Mesendoderm (in vitro differentiated cells): ENCODE data around the gene ZFHX3.

Source experiments
- DNase-seq: peaks from one replicate; pipeline ENCODE4 v3.0.0; 2013
- H2AK5ac ChIP-seq: 2 replicates; pipeline ENCODE4 v1.6.1; 2013; ENCODE audit warnings: low read length, inconsistent platforms
- H2BK120ac ChIP-seq: 2 replicates; pipeline ENCODE4 v1.6.1; 2013; ENCODE audit warnings: low read depth, mild to moderate bottlenecking, low read length, moderate library complexity, mixed read lengths
- H2BK15ac ChIP-seq: replicated peaks from 2 replicates; pipeline ENCODE4 v1.6.1; 2013; ENCODE audit warnings: low read depth, mild to moderate bottlenecking, moderate library complexity
- H2BK5ac ChIP-seq: 2 replicates; pipeline ENCODE4 v1.6.1; 2013; ENCODE audit warnings: low read length, inconsistent platforms
- H3K18ac ChIP-seq: 2 replicates; pipeline ENCODE4 v1.6.1; 2013; ENCODE audit warnings: mild to moderate bottlenecking, low read length, mixed read lengths
- H3K23ac ChIP-seq: one replicate; pipeline ENCODE4 v1.6.1; 2013; ENCODE audit warnings: low read length
- H3K27ac ChIP-seq: 2 replicates; pipeline ENCODE4 v1.5.1; 2013; ENCODE audit warnings: low read depth, mild to moderate bottlenecking, inconsistent platforms, low read length, moderate library complexity
- H3K27me3 ChIP-seq: 2 replicates; pipeline ENCODE4 v1.6.1; 2013; ENCODE audit warnings: low read length, control low read depth, mild to moderate bottlenecking, inconsistent platforms; ENCODE audit not compliant: insufficient read depth, poor library complexity
- H3K36me3 ChIP-seq: 2 replicates; pipeline ENCODE4 v1.6.1; 2013; ENCODE audit warnings: low read length, inconsistent platforms; ENCODE audit not compliant: control insufficient read depth, insufficient read depth
- H3K4ac ChIP-seq: one replicate; pipeline ENCODE4 v1.6.1; 2013; ENCODE audit warnings: low read depth, mild to moderate bottlenecking, low read length, moderate library complexity
- H3K4me1 ChIP-seq: 2 replicates; pipeline ENCODE4 v1.6.1; 2013; ENCODE audit warnings: low read depth, low read length, inconsistent platforms; ENCODE audit not compliant: control insufficient read depth
- H3K4me2 ChIP-seq: 2 replicates; pipeline ENCODE4 v1.6.1; 2013; ENCODE audit warnings: low read length
- H3K4me3 ChIP-seq: 2 replicates; pipeline ENCODE4 v1.5.1; 2013; ENCODE audit warnings: mild to moderate bottlenecking, low read length
- H3K56ac ChIP-seq: one replicate; pipeline ENCODE4 v1.6.1; 2013; ENCODE audit warnings: low read length
- H3K79me1 ChIP-seq: 2 replicates; pipeline ENCODE4 v1.6.1; 2013; ENCODE audit warnings: low read length, inconsistent platforms
- H3K79me2 ChIP-seq: 2 replicates; pipeline ENCODE4 v1.6.1; 2013; ENCODE audit warnings: mild to moderate bottlenecking, low read length; ENCODE audit not compliant: control insufficient read depth, insufficient read depth
- H3K9ac ChIP-seq: 2 replicates; pipeline ENCODE4 v1.6.1; 2013; ENCODE audit warnings: low read length, inconsistent platforms
- H4K5ac ChIP-seq: one replicate; pipeline ENCODE4 v1.6.1; 2013; ENCODE audit warnings: low read length
- H4K8ac ChIP-seq: one replicate; pipeline ENCODE4 v1.6.1; 2013; ENCODE audit warnings: low read depth, mild to moderate bottlenecking, control low read depth, low read length, moderate library complexity
- WGBS: extraction: QIAGEN DNeasy Blood & Tissue Kit; methylation state at CpG from one replicate; pipeline ENCODE4 v1.1.7; 2013; ENCODE audit warnings: low lambda C conversion rate, missing lambda C conversion rate; ENCODE audit not compliant: insufficient coverage; ENCODE audit errors: extremely low coverage; 5-methylcytosine and 5-hydroxymethylcytosine counted together

The ZFHX3 gene

DNA sequence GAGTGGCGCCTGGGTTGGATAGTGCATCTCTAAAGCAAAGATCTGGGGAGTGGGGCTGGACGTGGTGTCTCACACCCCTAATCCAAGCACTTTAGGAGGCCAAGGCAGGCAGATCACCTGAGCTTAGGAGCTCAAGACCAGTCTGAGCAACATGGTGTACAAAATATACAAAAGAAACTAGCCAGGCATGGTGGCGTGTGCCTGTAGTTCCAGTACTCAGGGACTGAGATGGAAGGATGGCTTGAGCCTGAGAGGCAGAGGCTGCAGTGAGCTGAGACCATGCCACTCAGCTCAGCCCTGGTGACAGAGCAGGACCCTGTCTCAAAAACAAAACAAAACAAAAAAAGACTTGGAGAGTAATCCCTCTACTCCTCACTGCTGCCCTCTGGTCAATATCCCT, 96.0 kb downstream of the ZFHX3 start:
- Histone ChIP-seq H3K56ac (no peak overlapping the region), H3K36me3 (no peaks in the 10 kb centered on the region)

DNA sequence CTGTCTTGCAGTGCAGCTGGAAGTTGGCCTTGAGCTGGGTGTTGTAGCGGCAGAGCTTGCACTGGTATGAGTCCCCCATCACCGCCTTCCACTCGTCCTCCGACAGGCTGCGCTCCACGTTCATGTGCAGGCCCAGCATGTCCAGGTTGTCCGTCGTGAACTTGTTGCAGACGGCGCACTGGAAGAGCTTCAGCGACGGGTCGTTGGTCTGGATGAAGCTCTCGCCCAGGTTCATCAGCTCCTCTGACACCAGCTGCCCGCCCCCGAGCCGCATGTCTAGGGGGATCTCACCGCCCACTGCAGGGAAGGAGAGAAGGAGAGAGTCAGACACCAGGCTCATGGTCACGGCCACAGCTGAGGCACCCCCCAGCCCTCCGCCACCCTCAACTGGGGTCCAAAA, 97.3 kb downstream of the ZFHX3 start:
- Histone ChIP-seq H3K18ac (no peak overlapping the region), H4K5ac (no peak overlapping the region), H3K79me2 (no peaks in the 10 kb centered on the region), H3K23ac (no peak overlapping the region), H3K36me3 (no peaks in the 10 kb centered on the region), H2BK120ac (no peak overlapping the region), H2BK15ac (no peak overlapping the region), H3K4me1 (no peaks in the 10 kb centered on the region), H3K56ac (no peak overlapping the region), H3K4me2 (no peak overlapping the region), H3K27ac (no peak overlapping the region), H3K27me3 (no peaks in the 10 kb centered on the region), H4K8ac (no peak overlapping the region), H3K9ac (no peak overlapping the region), H2BK5ac (no peak overlapping the region), H2AK5ac (no peak overlapping the region), H3K4ac (no peak overlapping the region), H3K79me1 (no peaks in the 10 kb centered on the region), H3K4me3 (no peak overlapping the region)
- no peak for DNase-seq
- no CpG with 5 or more reads among the region's 20 CpGs for WGBS

More for the DNA sequence above, 96.0 kb downstream of the ZFHX3 start:
- Histone ChIP-seq H3K79me1 (no peaks in the 10 kb centered on the region), H2BK15ac (no peak overlapping the region), H3K4me2 (no peak overlapping the region), H3K79me2 (no peaks in the 10 kb centered on the region), H3K18ac (no peak overlapping the region), H3K4ac (no peak overlapping the region), H2AK5ac (no peak overlapping the region), H3K9ac (no peak overlapping the region), H2BK120ac (no peak overlapping the region), H3K4me3 (no peak overlapping the region), H4K5ac (no peak overlapping the region), H3K23ac (no peak overlapping the region), H3K27ac (no peak overlapping the region), H3K4me1 (no peaks in the 10 kb centered on the region), H4K8ac (no peak overlapping the region), H3K27me3 (no peaks in the 10 kb centered on the region), H2BK5ac (no peak overlapping the region)
- WGBS, result no CpG with 5 or more reads among the region's 3 CpGs
- DNase-seq, result no peak

DNA sequence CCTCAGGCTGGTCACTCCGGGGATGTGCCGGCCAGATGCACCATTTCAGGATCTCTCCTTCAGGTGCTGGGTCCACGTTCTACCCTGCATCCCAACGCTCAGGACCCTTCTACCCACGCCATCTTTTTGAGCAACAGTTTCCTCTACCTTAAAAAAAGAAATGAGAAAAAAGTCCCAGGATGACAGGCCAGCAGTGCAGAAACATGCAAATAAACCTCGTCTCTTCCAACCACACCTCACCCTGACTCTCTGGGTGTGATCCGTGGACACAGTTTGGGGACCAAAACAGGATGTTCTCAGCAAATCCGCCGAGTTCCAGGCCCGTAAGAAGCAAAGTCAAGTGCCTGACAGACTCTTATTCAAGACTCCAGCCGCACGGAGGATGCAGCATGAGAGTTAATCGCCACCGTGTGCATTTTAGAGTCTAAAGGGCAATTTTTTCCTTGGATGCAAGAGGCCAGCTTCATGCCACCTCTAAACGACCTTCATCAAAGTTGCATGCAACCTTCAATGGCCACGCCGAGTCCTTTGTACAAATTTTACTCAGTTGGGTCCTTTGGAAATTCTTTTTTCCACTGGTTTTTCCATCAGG, 99.6 kb downstream of the ZFHX3 start:
- no peak overlapping the region for H4K5ac ChIP-seq
- no peaks in the 10 kb centered on the region for H3K27me3 ChIP-seq
- DNase-seq, result no peak
- no peak overlapping the region for H3K27ac ChIP-seq
- no peak overlapping the region for H3K23ac ChIP-seq
- no peak overlapping the region for H4K8ac ChIP-seq
- no peak overlapping the region for H3K4me2 ChIP-seq
- H2BK120ac ChIP-seq, result no peak overlapping the region
- no peak overlapping the region for H3K4me3 ChIP-seq
- no peak overlapping the region for H3K9ac ChIP-seq
- no peak overlapping the region for H2BK15ac ChIP-seq
- H3K4me1 ChIP-seq, result no peaks in the 10 kb centered on the region
- H2AK5ac ChIP-seq, result no peak overlapping the region
- H3K18ac ChIP-seq, result no peak overlapping the region
- H3K79me1 ChIP-seq, result no peaks in the 10 kb centered on the region
- H2BK5ac ChIP-seq, result no peak overlapping the region
- H3K4ac ChIP-seq, result no peak overlapping the region
- no peak overlapping the region for H3K56ac ChIP-seq
- no peaks in the 10 kb centered on the region for H3K36me3 ChIP-seq
- no CpG with 5 or more reads among the region's 17 CpGs for WGBS
- no peaks in the 10 kb centered on the region for H3K79me2 ChIP-seq

DNA sequence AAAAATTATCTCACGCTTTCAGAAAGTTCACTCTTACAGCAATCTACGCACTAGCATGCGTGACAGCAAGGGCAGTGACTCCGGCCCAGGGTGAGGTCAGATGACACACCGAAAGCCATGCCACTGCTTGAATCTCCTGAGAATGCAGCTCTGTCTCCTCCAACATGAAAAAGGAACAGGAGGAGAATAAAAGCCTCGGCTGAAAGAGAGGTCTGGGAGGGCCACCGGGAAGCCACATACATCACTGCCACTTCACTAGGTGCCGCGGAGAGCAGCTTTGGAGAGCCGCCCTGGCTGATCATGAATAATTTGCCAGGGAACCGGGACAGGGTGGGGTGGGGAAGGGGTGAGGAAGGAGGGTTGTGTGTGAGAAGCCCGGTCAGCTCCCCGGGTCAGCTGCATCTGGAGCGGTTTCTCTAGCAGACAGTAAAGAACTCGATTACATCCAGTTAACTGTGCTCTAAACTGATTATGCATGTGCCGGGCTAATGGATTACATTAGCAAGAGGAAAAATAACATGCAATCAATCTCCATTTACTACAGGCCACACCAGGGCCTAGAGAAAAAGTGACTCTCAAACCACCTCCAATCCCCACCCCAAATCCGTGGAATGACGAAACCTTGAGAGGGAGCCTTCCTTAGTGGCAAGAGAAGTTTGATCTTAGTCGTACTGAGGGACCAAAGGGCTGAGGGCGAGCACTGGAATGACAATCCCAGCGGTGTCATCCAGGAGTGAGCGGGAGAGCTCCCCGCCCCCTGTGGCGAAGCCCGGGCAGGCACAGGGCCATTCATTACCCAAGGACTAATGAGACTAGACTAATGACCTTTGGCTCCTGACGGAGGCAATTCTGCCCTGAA, 100.3 kb downstream of the ZFHX3 start:
- no CpG with 5 or more reads among the region's 26 CpGs for WGBS
- no peaks in the 10 kb centered on the region for H3K36me3 ChIP-seq

DNA sequence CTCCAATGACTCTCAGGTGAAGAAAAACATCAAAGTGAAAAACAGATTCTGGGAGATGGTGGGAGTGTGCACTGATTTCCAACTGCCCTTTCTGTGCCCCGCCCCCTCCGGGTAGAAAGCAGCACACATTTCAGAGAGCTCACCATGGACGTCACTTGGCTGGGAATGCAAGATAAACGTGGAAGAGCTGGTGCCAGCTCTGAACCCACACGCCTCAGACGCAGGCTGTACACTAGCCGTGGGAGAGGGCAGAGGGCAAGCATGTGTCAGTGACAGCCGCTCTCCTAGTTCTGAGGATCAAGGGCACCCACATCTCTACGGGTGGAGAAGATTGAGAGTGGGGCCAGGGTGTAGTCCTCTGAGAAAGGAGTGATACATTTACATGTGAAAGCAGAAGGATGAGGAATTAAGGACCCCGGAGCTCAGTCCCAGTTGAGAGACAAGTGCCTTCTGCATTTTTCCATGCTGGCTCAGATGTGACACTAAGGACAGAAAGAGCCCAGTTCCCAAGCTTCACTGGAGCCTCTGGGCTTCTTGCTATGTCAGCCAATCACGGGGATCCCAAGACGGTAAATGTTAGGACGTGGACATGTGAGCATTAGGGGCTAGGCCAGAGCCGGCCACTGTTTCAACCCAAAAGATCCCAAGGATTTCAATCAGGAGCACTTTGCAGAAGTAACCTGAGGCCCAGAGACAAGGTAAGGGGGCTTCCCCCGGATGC, 101.3 kb downstream of the ZFHX3 start:
- DNase-seq, result no peak
- H2BK5ac ChIP-seq, result no peak overlapping the region
- H3K27ac ChIP-seq, result no peak overlapping the region
- H3K4me3 ChIP-seq, result no peak overlapping the region
- no peak overlapping the region for H2BK120ac ChIP-seq
- no peak overlapping the region for H3K9ac ChIP-seq
- no peak overlapping the region for H4K5ac ChIP-seq
- H2AK5ac ChIP-seq, result no peak overlapping the region
- no peak overlapping the region for H3K23ac ChIP-seq
- WGBS, result no CpG with 5 or more reads among the region's 15 CpGs
- no peak overlapping the region for H4K8ac ChIP-seq
- H3K27me3 ChIP-seq, result no peaks in the 10 kb centered on the region
- H3K79me1 ChIP-seq, result no peaks in the 10 kb centered on the region
- H3K4ac ChIP-seq, result no peak overlapping the region
- H3K56ac ChIP-seq, result no peak overlapping the region
- H3K4me1 ChIP-seq, result no peaks in the 10 kb centered on the region
- H3K4me2 ChIP-seq, result no peak overlapping the region
- no peaks in the 10 kb centered on the region for H3K79me2 ChIP-seq
- no peaks in the 10 kb centered on the region for H3K36me3 ChIP-seq
- H3K18ac ChIP-seq, result no peak overlapping the region
- no peak overlapping the region for H2BK15ac ChIP-seq

More for the DNA sequence above, 100.3 kb downstream of the ZFHX3 start:
- Histone ChIP-seq H2BK120ac (no peak overlapping the region), H3K56ac (no peak overlapping the region), H3K9ac (no peak overlapping the region), H3K23ac (no peak overlapping the region), H2AK5ac (no peak overlapping the region), H3K4me3 (no peak overlapping the region), H3K4me2 (no peak overlapping the region), H2BK15ac (no peak overlapping the region), H3K27me3 (no peaks in the 10 kb centered on the region), H3K79me1 (no peaks in the 10 kb centered on the region), H3K18ac (no peak overlapping the region), H2BK5ac (no peak overlapping the region), H3K4me1 (no peaks in the 10 kb centered on the region), H4K8ac (no peak overlapping the region), H3K4ac (no peak overlapping the region), H4K5ac (no peak overlapping the region), H3K27ac (no peak overlapping the region), H3K79me2 (no peaks in the 10 kb centered on the region)
- DNase-seq, result no peak
